Measurements from ENCODE around the gene EPHX1. TPM values are rescaled to one million over a fixed set of nuclear protein-coding genes. Genes with fewer than 3 reads are reported as not detected.

EPHX1 gene
- total and polyA plus RNA-seq, 10 of the 15 experiments (the other 5 are each of a cell fraction or from before 2014, with no cell fraction given), result 0.33 to 2.9 (median 0.78) TPM; not detected in 2

DNA sequence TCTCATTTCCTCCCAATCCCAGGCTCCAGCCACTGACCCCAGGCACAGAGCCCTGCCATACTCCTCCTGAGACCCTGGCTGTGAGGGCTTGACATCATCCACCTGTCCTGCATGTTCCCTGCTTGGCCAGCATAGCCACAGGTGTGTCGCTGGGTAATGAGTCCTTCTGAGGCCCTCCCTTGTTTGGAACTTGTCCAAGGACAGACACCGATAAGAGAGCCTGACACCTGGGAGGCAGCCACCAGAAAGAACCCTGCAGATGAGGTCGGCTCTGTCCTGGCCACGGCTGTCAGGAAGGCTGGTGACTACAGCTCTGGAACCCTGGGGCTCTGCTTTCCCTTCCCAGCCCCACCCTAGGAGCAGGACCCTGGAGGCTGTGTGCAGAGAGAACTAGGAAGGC lies 37.7 kb downstream of the EPHX1 start:
- ChIA-PET POLR2A (interaction anchor here (2.0 kb wide), 1 partner anchor 35 kb away, joined by 8 read pairs; the partner anchor contains the start of gene TMEM63A), CTCF (interaction anchor here (1.7 kb wide), 1 partner anchor 70 kb away, joined by 10 read pairs; the partner anchor contains the start of gene SRP9), SMC1A (ENCODE audit: uncharacterized antibody, unreplicated experiment) (interaction anchor here (1.2 to 3.2 kb wide), 2 partner anchors 35 to 49 kb away, joined by 4 to 9 read pairs; partner anchors contain the start of gene TMEM63A), RAD21 (ENCODE audit: unreplicated experiment) (interaction anchor here (1.2 to 2.9 kb wide), 3 partner anchors 31 to 50 kb away, joined by 3 to 13 read pairs (median 5); partner anchors contain the start of gene TMEM63A)
- 30% methylated on average over 4 of the region's 4 CpGs for WGBS (ENCODE audit: insufficient coverage, insufficient replicate concordance, low lambda C conversion rate, missing lambda C conversion rate)
- ATAC-seq (no peak), FAIRE-seq (no peak), DNase-seq (ENCODE audit: low read depth, low spot score) (no peak)
- BruUV-seq (replicated peaks), result no TSS peak
- peaks cover 49% of the 10 kb centered on the region for H3K4me1 ChIP-seq (ENCODE audit: control insufficient read depth, insufficient read depth, low read length)
- H3K4me2 ChIP-seq (ENCODE audit: control insufficient read depth, insufficient read depth), result peak overlapping the region; percentile 89
- intact Hi-C loops (cut with micrococcal nuclease; ENCODE audit: unreplicated experiment), result loop anchor here (1.0 to 10.0 kb wide), 3 partner anchors 70 to 373 kb away; partner anchors contain the start of gene SRP9
- H3K9me3 ChIP-seq (replicated peaks; ENCODE audit: control insufficient read depth, insufficient read depth, low read length), result no peaks in the 10 kb centered on the region
- in situ Hi-C loops (cut with MboI), result no loop called here
- H3K27ac ChIP-seq (ENCODE audit: control insufficient read depth, insufficient read depth), result peak overlapping the region; percentile 77
- no peaks in the 10 kb centered on the region for H4K20me1 ChIP-seq (ENCODE audit: control insufficient read depth, insufficient read depth)
- H2AFZ ChIP-seq (ENCODE audit: control insufficient read depth, low read depth, low read length), result no peak overlapping the region
- H3K4me3 ChIP-seq, result no peak overlapping the region
- H3K27me3 ChIP-seq (replicated peaks in 1 of 2; ENCODE audit: control insufficient read depth in 2 of 2, insufficient read depth in 2 of 2, low read length in 1 of 2), result no peaks in the 10 kb centered on the region
- H3K79me2 ChIP-seq (ENCODE audit: control insufficient read depth, insufficient read depth, low read length), result no peaks in the 10 kb centered on the region
- H3K9ac ChIP-seq (ENCODE audit: control insufficient read depth, insufficient read depth, low read length), result peak overlapping the region; percentile 59
- peaks cover 2 to 7% of the 10 kb centered on the region in 2 experiments; a peak in 2 of 4 replicates for H3K36me3 ChIP-seq (ENCODE audit: control insufficient read depth in 2 of 2, insufficient read depth in 2 of 2, low read length in 1 of 2)
- TF ChIP-seq E2F4 (IDR thresholded peaks at IDR 0.05; ENCODE audit: low read depth, low read length) (no peak), ETV6 (conservative IDR thresholded peaks at IDR 0.05 in 1 of 2, IDR thresholded peaks at IDR 0.05 in 1 of 2; ENCODE audit: borderline replicate concordance in 1 of 2, low read depth in 1 of 2) (no peak), ZBTB11 (CRISPR knock-in tag; IDR thresholded peaks at IDR 0.05) (no peak), SIX5 (IDR thresholded peaks at IDR 0.05; ENCODE audit: low read depth, low read length, severe bottlenecking) (no peak), SMC3 (IDR thresholded peaks at IDR 0.05; ENCODE audit: borderline replicate concordance, low read length) (no peak), PML (IDR thresholded peaks at IDR 0.05; ENCODE audit: low read length) (no peak), GATAD2B (conservative IDR thresholded peaks at IDR 0.05; ENCODE audit: low read depth) (no peak), IRF3 (IDR thresholded peaks at IDR 0.05) (no peak), CBFB (IDR thresholded peaks at IDR 0.05; ENCODE audit: low read depth) (no peak), CEBPB (IDR thresholded peaks at IDR 0.05; ENCODE audit: borderline replicate concordance in 1 of 2, low read depth in 2 of 2, low read length in 2 of 2) (no peak), TAF1 (IDR thresholded peaks at IDR 0.05; ENCODE audit: borderline replicate concordance, low read depth, low read length) (no peak), BHLHE40 (IDR thresholded peaks at IDR 0.05; ENCODE audit: borderline replicate concordance in 1 of 2, low read depth in 2 of 2, low read length in 1 of 2) (no peak), SMAD1 (IDR thresholded peaks at IDR 0.05; ENCODE audit: low read depth, partially characterized antibody) (no peak)
- TF ChIP-seq, protein P1, sequence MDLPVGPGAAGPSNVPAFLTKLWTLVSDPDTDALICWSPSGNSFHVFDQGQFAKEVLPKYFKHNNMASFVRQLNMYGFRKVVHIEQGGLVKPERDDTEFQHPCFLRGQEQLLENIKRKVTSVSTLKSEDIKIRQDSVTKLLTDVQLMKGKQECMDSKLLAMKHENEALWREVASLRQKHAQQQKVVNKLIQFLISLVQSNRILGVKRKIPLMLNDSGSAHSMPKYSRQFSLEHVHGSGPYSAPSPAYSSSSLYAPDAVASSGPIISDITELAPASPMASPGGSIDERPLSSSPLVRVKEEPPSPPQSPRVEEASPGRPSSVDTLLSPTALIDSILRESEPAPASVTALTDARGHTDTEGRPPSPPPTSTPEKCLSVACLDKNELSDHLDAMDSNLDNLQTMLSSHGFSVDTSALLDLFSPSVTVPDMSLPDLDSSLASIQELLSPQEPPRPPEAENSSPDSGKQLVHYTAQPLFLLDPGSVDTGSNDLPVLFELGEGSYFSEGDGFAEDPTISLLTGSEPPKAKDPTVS (IDR thresholded peaks at IDR 0.05; ENCODE audit: low read depth, low read length), result no peak
